Measurements from ENCODE around the gene GRIK2. TPM values are rescaled to one million over a fixed set of nuclear protein-coding genes. Genes with fewer than 3 reads are reported as not detected.

Gene GRIK2
- total and polyA plus RNA-seq, 7 donors: 0.25 to 8.9 (median 2.1) TPM; not detected in 2

DNA sequence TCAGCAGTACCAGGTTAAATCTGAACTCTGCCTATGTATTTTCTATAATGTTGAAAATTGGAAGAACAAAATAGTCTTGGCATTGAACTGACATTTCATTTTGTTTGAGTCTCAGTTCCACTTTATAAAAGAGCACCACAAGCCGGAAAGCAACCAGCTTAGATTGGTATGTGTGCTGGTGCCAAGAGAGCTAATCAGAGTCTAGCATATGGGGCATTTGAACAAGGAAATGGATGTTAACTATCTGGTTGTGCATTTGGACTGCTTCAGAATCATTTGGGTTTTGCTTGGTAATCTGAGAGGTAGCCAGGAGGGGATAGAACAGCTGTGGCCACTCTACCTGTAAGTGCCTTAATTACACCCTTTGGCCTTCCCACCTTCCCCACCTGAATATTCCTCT, 184.8 kb downstream of the GRIK2 start:
- no peaks in the 10 kb centered on the region for H3K36me3 ChIP-seq
- no peak overlapping the region for H3K4me3 ChIP-seq
- no peaks in the 10 kb centered on the region for H3K4me1 ChIP-seq
- intact Hi-C loops (cut with DNase I): no loop called here
- H3K9me3 ChIP-seq: no peaks in the 10 kb centered on the region
- no peak overlapping the region for H3K27ac ChIP-seq
- WGBS, 2 donors: 79 to 83% methylated on average over 1 of the region's 1 CpG
- no peak for TF ChIP-seq CTCF (IDR thresholded peaks at IDR 0.05)
- no peak for TF ChIP-seq POLR2AphosphoS5 (IDR thresholded peaks at IDR 0.05)
- TF ChIP-seq POLR2A (IDR thresholded peaks at IDR 0.05): no peak
- TF ChIP-seq EP300 (IDR thresholded peaks at IDR 0.05): no peak
- H3K27me3 ChIP-seq: no peaks in the 10 kb centered on the region
- no peak for DNase-seq

GRCh38 chr6:101582792-101583191, 189.3 kb downstream of the GRIK2 start:
- H3K27me3 ChIP-seq: no peaks in the 10 kb centered on the region
- no peaks in the 10 kb centered on the region for H3K36me3 ChIP-seq
- no peaks in the 10 kb centered on the region for H3K4me1 ChIP-seq
- no peak for DNase-seq
- TF ChIP-seq POLR2AphosphoS5 (IDR thresholded peaks at IDR 0.05) (no peak), CTCF (IDR thresholded peaks at IDR 0.05) (no peak), POLR2A (IDR thresholded peaks at IDR 0.05) (no peak), EP300 (IDR thresholded peaks at IDR 0.05) (no peak)
- no peak overlapping the region for H3K4me3 ChIP-seq
- no peak overlapping the region for H3K27ac ChIP-seq
- no peaks in the 10 kb centered on the region for H3K9me3 ChIP-seq
- intact Hi-C loops (cut with DNase I): no loop called here

DNA sequence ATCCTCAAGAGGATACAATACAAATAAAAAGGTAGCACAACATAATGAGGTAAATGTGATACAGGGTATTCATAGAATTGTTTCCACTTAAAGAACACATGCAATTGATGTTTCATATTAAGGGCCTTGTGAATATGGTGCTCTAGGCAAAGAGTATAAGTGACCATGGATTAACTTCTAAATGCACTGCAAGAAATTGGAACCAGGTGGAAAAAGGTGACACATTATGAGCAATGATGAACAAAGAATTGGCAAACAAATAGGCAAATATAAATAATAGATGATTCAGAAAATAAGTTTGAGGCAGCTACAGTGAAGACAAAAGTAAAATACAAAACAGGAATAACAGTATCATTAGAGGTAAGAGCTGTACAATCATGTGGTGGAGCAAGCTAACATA, 192.0 kb downstream of the GRIK2 start:
- DNase-seq: no peak
- TF ChIP-seq CTCF (IDR thresholded peaks at IDR 0.05) (no peak), EP300 (IDR thresholded peaks at IDR 0.05) (no peak), POLR2AphosphoS5 (IDR thresholded peaks at IDR 0.05) (no peak), POLR2A (IDR thresholded peaks at IDR 0.05) (no peak)

GRCh38 chr6:101588343-101588742, 194.8 kb downstream of the GRIK2 start:
- Histone ChIP-seq H3K4me3 (no peak overlapping the region), H3K9me3 (no peaks in the 10 kb centered on the region), H3K4me1 (peaks cover 0 to 8% (median 3%) of the 10 kb centered on the region in 4 donors), H3K27me3 (no peaks in the 10 kb centered on the region), H3K27ac (no peak overlapping the region), H3K36me3 (no peaks in the 10 kb centered on the region)
- 41 to 79% methylated on average over 3 of the region's 3 CpGs for WGBS, 2 donors
- TF ChIP-seq CTCF (IDR thresholded peaks at IDR 0.05): no peak
- TF ChIP-seq POLR2A (IDR thresholded peaks at IDR 0.05): no peak
- no peak for TF ChIP-seq POLR2AphosphoS5 (IDR thresholded peaks at IDR 0.05)
- no peak for TF ChIP-seq EP300 (IDR thresholded peaks at IDR 0.05)
- DNase-seq: no peak
- intact Hi-C loops (cut with DNase I): no loop called here

More for the DNA sequence above, 192.0 kb downstream of the GRIK2 start:
- Histone ChIP-seq H3K27me3 (no peaks in the 10 kb centered on the region), H3K36me3 (no peaks in the 10 kb centered on the region), H3K27ac (no peak overlapping the region), H3K9me3 (no peaks in the 10 kb centered on the region), H3K4me3 (no peak overlapping the region), H3K4me1 (no peaks in the 10 kb centered on the region)
- intact Hi-C loops (cut with DNase I): no loop called here

- no peak for DNase-seq
- peaks cover 0 to 11% (median 4%) of the 10 kb centered on the region in 4 donors for H3K4me1 ChIP-seq
- intact Hi-C loops (cut with DNase I): no loop called here
- no peaks in the 10 kb centered on the region for H3K27me3 ChIP-seq
- no peak for TF ChIP-seq EP300 (IDR thresholded peaks at IDR 0.05)
- no peak for TF ChIP-seq POLR2AphosphoS5 (IDR thresholded peaks at IDR 0.05)
- TF ChIP-seq CTCF (IDR thresholded peaks at IDR 0.05): no peak
- no peak for TF ChIP-seq POLR2A (IDR thresholded peaks at IDR 0.05)
- H3K4me3 ChIP-seq: no peak overlapping the region
- no peaks in the 10 kb centered on the region for H3K9me3 ChIP-seq
- H3K36me3 ChIP-seq: no peaks in the 10 kb centered on the region
- H3K27ac ChIP-seq: no peak overlapping the region
These were observed 201.8 kb downstream of the GRIK2 start for GRCh38 chr6:101595276-101595675.
